ENCODE results near the gene SRRM3.
A peak's percentile ranks its signal among the peaks of the same experiment; 100 is the strongest.
"Not testable (repeated sequence)": the region's sequence is repeated elsewhere in the genome, so short reads cannot be mapped to it uniquely, and the experiment has no call there.

SRRM3 gene, protein sequence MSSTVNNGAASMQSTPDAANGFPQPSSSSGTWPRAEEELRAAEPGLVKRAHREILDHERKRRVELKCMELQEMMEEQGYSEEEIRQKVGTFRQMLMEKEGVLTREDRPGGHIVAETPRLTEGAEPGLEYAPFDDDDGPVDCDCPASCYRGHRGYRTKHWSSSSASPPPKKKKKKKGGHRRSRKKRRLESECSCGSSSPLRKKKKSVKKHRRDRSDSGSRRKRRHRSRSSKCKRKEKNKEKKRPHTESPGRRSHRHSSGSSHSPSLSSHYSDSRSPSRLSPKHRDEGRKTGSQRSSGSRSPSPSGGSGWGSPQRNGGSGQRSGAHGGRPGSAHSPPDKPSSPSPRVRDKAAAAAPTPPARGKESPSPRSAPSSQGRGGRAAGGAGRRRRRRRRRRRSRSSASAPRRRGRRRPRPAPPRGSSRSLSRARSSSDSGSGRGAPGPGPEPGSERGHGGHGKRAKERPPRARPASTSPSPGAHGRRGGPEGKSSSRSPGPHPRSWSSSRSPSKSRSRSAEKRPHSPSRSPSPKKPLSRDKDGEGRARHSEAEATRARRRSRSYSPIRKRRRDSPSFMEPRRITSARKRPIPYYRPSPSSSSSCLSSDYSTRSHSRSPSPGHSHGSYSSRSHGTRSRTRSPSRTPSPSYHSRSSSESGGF

DNA sequence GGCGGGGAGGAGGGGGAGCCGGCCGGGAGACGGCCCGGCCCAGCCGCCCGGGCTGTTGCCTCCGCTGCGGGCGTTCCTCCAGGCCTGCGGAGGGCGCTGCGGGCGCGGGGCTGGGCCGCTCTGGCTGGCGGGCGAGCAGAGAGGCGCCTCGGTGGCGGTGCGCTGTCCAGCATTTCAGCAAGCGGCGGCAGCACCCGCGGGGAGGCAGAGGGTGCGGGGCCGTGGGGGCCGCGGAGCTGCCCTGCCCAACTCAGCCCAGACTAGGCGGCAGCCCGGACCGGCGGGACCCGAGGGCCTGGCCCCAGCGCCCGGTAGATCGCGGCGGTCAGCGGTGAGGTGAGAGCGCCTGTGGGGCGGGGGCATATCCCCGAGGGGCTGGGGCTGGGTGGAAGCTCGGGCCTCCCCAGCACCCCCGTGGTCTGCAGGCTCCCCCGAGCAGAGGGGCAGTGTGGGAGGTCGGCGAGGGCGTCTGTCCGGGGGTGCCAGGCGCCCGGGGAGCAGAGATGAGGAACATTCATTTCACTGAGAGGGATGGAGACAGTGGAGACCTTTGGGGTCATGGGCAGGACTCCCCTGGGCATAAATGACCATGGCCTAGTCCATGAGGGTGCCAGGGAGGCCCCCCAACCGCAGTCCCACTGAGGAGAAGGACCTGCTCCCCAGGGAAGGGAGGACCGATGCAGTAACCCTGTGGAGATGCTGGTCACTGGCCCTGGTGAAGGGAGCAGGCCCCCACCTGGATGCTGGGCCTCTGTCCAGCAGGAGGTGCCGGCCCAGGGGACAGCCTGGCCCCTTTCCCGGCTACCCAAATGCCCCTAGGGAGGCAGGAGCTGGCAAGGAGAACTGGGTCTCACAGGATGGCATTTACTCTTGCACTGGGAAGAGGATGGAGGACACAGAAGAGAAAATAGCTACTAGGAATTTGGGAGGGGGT, at the start of gene SRRM3:
SRRM3 (plus strand) TSS at position 165 of the 934 bp plus-strand sequence. CDS start 33,171 bp downstream, outside the sequence.
- DNase-seq (ENCODE audit: low read depth), result peak; percentile 58

DNA sequence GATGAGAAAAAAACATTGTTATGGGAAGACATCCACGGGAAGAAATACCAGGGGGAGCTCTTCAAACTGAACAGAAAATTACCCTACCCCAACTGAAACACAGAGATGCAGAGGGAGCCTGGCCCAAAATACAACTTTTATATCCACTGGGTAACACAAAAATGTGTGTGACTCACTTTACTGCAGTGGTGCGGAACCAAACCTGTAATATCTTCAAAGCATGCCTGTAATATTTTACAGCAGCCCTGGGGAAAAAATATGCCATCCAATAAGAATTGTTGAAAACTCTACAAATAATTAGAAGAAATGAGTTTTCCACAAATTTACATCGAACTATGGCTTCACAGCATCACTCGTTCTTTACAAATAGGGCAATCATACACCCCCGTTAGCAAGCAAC, 49.8 kb upstream of the SRRM3 start:
- DNase-seq (ENCODE audit: low read depth), result no peak

DNA sequence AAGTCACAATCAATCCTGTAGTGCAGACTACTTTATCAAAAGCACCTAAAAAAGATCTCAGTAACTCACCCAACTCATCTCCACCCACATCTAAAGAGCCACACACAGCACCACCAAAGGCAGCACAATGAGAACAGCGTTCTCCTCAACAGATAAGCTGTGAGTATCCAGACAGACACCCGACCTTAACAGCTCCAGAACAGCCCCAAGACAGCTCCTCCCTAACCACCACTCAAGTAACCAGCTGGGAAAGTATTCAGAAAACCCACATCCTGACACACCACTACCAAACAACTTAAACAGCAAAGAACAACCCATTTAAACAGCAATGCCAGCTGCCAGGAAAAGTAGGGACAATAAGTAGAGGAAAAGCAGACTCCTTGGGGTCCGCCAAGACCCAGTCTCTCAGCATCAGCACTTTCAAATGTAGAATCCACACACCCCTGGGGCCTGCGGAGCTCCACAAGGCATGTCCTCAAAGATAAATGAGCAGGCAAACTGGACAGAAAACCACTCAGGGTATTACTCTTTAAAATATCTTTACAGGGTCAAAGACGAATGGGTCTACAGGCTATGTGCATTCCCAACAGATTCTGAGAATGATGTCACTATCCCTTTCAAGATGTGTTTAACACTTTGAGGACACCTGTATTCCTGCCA, 48.0 kb upstream of the SRRM3 start:
- DNase-seq (ENCODE audit: low read depth), result not testable (repeated sequence)

DNA sequence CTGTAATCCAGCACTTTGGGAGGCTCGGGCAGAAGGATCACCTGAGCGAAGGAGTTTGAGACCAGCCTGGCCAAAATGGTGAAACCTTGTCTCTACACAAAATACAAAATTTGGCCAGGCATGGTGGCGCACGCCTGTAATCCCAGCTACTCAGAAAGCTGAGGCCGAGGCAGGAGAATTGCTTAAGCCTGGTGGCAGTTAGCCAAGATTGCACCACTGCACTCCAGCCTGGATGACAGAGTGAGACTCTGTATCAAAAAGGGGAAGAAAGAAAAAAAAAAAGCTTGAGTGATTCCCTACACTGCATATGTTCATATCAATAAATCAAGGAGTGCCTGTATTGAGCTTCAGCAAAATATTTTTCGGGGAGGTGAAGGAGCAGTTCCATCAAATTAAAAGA, 45.8 kb upstream of the SRRM3 start:
- DNase-seq (ENCODE audit: low read depth), result no peak

DNA sequence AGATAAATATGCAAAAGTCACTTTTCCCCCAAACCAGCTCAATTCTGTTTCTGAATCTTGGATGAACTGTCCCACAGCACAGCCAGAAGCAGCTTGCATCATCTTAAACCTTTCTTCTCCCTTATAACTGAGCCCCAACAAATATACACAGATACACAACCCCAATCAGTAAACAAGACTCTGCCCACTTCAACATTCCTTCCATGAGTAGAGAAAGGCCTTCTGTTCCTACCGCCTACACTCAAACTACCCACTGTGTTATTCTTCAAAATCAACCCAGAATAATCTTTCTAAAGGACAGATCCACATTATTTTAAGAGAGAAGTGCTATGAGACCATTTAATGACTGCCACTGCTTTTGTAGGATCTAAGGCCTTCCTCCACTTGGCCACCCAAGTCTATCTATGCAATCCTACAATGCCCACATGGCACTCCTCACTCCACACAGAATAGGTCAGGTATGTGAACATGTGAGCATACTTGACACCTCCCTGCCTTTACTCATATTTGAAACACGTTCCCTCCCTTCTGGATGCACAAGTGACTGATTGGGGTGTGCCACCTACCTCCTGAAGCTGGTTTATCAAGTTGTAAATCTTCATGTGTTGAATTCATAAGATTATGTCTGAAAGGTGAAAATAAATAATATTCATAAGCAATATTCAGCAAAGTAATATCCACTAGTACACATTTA, 44.6 kb upstream of the SRRM3 start:
- DNase-seq (ENCODE audit: low read depth), result not testable (repeated sequence)

DNA sequence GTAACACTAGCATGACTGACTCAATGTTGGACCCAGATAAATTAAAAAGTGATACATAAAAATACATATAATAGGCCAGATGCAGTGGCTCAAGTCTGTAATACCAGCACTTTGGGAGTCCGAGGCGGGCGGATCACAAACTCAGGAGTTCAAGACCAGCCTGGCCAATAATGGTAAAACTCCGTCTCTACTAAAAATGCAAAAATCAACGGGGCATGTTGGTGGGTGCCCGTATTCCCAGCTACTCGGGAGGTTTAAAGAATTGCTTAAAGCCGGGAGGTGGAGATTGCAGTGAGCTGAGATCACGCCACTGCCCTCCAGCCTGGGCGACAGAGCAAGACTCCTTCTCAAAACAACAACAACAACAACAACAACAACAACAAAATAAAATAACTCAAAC, 43.3 kb upstream of the SRRM3 start:
- DNase-seq (ENCODE audit: low read depth), result not testable (repeated sequence)

DNA sequence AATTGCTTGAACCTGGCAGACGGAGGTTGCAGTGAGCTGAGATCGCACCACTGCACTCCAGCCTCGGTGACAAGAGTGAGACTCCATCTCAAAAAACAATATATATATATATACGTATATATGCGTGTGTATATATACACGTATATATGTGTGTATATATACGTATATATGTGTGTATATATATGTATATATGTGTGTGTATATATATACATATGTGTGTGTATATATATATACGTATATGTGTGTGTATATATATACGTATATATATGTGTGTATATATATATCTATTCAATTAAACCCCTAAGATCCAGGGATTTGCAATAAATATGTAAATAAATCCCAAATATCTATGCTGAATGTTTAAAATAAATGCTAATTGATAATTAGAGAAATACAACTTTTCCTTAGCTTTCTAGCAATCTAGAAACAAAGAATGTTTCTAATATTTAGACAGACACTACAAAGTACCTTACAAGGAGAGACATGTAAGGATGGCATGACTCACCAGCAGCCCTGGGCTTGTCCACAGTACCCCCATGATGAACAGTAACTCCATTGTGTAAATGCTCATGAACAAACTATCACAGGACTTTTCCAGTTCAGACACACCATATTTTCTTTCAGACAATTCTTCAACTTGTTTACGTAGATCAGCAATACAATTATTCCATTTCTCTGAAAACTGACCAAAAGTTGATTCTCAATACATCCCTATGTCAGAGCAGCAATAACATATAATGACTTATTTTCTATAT, 39.1 kb upstream of the SRRM3 start:
- DNase-seq (ENCODE audit: low read depth), result not testable (repeated sequence)

DNA sequence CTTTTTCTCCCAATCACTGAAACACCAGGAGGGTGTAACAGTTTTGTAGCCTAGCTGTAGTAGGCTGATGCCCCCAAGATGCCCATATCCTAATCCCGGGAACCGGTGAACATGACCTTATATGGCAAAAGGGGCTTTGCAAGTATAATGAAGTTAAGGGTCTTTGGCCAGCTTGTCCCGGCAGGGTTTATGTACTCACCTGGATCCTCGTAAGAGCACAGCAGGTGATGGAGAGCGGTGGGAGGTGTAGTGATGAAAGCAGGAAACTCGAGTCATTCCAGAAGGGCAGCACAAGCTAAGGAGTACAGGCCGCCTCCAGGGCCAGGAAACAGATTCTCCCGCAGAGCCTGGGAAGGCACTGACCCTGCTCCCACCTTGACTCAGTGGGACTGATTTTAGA, 37.9 kb upstream of the SRRM3 start:
- not testable (repeated sequence) for DNase-seq (ENCODE audit: low read depth)

DNA sequence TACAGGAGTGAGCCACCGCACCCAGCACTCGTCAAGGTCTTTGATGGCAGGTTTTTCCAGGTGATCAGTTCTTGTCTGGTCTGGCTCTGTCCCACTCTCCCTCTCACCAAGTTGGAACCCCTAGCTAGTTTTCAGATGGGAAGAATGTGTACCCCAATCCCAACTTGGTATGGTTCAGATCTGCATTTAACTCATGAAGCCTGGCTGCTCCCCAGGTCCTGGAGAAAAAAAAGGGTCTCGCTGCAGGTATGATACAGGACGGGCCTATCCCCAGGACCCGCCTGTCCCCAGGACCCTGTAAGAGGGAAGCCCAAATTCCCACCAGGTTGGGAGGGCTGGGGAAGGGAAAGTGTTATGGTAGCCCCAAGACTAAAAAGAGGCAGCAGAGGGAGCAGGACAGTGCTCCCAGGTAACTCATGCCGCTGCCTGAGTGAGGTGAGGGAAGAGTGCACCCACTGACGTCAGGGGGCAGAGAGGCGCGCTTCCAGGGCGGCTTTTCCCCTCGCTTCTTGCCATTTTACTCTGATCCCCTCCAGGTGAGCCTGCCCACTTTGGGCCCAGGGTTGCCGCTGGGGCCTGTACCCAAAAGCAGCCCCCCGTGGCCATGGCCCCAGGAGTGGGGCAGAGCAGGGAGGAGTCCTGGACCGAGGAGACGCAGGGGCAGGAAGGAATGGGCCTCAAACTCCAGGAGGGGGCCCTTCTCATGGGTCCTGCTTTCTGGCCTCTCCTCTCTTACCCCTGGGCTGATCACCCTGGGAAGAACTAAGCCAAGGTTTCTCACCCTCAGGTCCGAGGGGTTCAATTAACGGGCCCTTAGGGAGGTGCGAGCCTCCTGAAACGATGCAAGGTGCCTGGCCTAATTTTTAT, 36.4 kb upstream of the SRRM3 start:
- no peak for DNase-seq (ENCODE audit: low read depth)

DNA sequence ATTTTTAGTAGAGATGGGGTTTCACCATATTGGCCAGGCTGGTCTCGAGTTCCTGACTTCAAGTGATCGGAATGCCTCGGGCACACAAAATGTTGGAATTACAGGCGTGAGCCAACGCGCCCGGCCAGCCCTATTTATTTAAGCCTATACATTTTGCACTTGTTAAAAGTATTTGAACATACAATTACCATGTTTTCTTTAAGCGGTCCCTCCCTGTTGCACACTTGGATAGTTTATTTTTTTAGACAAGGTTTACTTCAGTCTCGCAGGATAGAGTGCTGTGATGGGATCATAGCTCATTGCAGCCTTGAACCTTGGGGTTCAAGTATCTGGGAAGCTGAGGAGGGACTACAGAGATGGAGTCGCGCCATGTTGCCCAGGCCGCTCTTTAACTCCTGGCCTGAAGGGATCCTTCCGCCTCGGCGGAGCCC, 35.7 kb upstream of the SRRM3 start:
- no peak for DNase-seq (ENCODE audit: low read depth)

DNA sequence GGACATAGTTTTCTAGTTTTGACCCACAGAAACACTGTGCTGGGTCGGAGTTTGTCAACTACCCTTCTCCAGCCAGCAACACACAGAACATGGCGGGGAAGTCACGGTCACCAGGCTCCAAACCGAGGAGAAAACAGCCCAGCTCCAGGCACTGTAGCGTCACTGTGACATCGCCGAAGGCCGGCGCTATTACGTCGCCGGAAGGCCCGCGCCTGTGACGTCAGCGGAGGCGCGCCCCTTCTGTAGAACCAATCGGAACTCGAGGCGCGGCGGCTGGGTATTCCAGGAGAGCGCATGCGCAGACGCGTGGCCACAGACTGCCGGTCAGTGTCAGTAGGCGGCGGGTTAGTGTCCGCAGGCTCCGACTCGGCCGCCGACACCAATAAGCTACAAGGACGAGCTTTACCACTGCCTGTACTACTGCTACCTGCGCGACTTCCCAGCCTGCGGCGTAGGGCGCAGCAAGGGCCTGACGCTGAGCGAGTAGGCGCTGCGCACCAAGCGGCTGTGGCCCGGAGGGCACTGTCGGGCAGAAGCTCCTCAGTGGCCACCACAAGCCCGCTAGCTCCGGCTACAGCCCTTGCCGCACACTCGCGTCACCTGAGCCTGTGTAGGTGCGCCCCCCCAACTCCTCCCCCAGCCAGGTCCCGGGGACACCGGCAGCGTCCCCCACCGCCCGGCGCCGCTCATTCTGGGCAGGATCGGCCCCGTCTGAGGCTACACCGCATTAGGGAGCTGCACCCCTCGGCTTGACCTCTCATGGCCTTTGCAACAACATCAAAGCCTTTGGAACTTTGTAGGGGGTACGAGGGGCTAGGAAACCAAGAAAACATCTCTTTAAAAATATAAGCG, 35.1 kb upstream of the SRRM3 start:
- DNase-seq (ENCODE audit: low read depth), result peak; percentile 78

DNA sequence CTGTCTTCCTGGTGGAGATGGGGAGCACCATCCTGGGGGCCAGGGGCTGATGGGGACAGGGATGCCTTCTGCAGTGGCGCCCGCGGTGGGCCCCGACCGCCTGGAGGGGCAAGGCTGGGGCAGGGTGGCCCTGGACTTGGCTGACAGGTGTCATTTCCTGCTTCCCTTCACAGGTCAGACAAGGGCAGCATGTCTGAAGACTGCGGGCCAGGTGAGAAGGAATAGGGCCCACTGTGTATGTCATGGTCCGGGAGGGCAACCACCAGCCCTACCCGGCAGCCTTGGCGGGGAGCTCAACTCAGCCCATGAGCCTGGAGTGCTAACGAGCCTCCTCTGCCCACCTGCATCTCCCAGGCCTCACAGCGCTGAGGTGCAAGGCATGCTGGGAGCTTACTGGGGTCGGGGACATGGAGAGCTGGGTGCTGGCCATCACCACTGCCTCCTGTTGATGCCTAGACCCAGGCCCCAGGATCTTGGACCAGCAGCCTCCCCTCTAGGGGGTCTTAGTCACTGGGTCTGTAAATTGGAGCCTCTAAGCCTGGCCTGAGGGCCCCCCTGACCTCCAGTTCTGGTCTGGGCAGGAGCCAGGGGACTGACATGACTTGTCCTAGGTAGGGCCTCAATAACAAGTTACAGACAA, 28.0 kb upstream of the SRRM3 start:
- no peak for DNase-seq (ENCODE audit: low read depth)

DNA sequence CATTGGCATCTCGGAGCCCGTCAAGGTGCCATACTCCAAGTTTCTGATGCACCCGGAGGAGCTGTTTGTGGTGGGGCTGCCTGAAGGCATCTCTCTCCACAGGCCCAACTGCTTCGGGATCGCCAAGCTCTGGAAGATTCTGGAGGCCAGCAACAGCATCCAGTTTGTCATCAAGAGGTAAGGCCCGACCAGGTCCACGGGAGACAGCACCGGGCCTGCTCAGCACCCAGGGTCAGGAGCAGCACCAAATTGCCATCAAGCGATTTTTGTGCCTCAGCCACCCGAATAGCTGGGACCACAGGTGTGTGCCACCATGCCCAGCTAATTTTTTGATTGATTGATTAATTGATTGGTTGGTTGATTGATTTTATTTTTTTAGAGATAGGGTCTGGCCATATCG, 24.7 kb upstream of the SRRM3 start:
- not testable (repeated sequence) for DNase-seq (ENCODE audit: low read depth)

DNA sequence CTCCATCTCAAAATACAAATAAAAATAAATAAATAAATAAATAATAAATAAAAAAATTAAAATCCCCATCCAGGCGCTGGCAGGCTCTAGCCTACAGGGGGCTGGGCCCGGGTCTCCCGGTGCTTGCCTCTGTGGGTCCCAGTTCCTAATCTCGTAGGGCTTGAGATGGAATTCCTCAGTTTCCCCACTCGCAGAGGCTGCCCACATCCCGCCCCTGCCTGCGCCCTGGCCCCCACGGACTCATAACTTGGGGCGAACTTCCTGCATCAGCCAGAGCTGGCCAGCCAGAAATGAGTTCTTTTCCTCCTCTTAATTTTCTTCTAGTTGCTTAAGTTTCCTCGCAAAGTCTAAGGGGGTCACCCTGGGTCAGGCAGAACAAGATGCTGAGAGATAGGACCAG, 22.0 kb upstream of the SRRM3 start:
- DNase-seq (ENCODE audit: low read depth), result no peak

DNA sequence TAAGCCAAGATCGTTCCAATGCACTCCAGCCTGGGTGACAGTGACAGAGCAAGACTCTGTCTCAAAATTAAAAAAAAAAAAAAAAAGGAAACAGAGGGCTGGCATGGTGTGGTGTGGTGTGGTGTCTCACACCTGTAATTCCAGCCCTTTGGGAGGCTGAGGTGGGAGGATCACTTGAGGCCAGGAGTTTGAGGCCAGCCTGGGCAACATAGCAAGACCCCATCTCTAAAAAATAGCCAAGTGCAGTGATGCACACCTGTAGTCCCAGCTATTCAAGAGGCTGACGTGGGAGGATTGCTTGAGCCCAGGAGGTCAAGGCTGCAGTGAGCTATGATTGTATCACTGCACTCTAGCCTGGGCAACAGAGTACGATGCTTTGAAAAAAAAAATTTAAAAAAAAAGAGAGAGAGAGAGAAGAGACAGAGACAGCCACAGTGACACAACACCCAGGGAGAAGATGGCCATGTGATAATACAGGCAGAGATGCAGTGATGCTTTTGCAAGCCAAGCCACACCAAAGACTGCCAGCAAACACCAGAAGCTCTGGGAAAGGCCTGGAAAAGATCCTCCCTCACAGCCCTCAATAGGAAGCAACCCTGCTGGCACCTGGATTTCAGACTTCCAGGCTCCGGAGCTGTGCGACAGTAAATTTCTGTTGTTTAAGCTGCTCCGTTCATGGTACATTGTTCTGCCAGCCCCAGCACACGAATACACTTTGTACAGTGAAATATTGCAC, 19.3 kb upstream of the SRRM3 start:
- DNase-seq (ENCODE audit: low read depth), result no peak

DNA sequence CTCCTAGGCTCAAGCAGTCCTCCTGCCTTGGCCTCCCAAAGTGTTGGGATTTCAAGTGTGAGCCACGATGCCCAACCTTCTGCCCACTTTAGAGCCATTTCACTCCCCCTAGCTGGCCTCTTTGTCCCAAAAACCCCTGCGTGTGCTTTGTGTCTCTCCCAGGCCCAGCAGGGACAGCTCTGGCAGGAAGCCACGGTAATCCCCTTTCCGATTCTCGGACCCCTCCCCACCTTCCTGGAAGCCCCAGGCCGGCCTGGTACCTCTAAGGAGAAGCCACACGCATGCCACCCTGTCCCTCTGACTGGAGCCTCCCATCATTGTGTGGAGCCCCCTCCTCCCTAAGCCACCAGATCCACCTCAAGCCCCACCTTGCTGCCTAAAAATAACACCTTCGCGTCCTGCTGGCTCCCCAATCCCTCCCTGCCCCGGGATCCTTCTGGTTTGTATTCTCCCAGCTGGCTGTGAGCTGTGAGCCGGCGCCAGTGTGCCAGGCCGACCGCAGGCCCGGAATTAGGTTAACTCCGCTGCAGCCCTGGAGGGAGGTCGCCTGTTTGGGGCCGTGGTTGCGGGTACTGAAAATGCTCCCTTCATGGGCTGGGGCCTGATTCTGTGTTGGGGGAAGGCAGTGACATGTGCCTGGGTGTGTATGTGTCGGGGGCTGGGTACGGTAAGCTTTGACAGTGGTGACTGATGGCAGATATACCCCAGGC, 16.4 kb upstream of the SRRM3 start:
- no peak for DNase-seq (ENCODE audit: low read depth)

DNA sequence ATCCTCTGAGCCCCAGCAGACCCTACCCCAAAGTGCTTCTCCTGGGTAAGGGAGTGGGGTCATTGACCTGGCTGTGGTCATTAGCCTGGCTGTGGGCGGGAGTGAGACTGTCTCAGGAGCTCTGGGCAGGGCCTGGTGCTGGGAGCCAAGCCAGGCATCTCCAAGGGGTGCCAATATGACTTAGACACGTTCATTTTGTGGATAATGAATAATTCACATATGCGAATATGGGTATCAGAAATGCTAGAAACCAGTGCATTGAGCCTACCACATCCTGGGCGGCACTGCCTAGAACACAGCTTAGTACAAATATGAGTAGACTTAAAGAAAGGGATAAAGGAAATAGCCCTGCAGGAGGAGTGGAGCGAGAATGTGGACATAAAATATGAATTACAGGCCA, 14.4 kb upstream of the SRRM3 start:
- no peak for DNase-seq (ENCODE audit: low read depth)
